Measurements from ENCODE around the gene FGF9. TPM values are rescaled to one million over a fixed set of nuclear protein-coding genes. Genes with fewer than 3 reads are reported as not detected.

Gene FGF9
- total and polyA plus RNA-seq, 2 of the 8 experiments (the other 6 are each of a cell fraction or from before 2014, with no cell fraction given) = 0.02 TPM; not detected in 1

GRCh38 chr13:21752501-21752900, 81.6 kb downstream of the FGF9 start:
- no peaks in the 10 kb centered on the region for H3K79me2 ChIP-seq (ENCODE audit: control insufficient read depth in 1 of 2, insufficient read depth in 2 of 2, low read length in 2 of 2)
- no peaks in the 10 kb centered on the region for H3K9me3 ChIP-seq (ENCODE audit: insufficient read depth in 2 of 2, low read depth in 1 of 2, low read length in 1 of 2)
- no peaks in the 10 kb centered on the region for H3K23me2 ChIP-seq (ENCODE audit: low read depth, low read length)
- H3K4me3 ChIP-seq (ENCODE audit: extremely low read depth in 1 of 4, insufficient read depth in 2 of 4, low read depth in 3 of 4, low read length in 4 of 4) = no peak overlapping the region
- H3K36me3 ChIP-seq (ENCODE audit: control insufficient read depth in 2 of 4, insufficient read depth in 4 of 4, low read length in 3 of 4) = no peaks in the 10 kb centered on the region
- ChIA-PET CTCF (ENCODE audit: partially characterized antibody) (no interaction called here), POLR2A (ENCODE audit: partially characterized antibody) (no interaction called here)
- no peak overlapping the region for H3K14ac ChIP-seq (ENCODE audit: insufficient read length)
- no peak overlapping the region for H2AFZ ChIP-seq (ENCODE audit: low read length)
- H3K23ac ChIP-seq (ENCODE audit: insufficient read length) = no peak overlapping the region
- H2AK5ac ChIP-seq (ENCODE audit: low read depth, low read length) = no peak overlapping the region
- no peaks in the 10 kb centered on the region for H4K20me1 ChIP-seq (replicated peaks in 1 of 2; ENCODE audit: control insufficient read depth in 1 of 2, insufficient read depth in 2 of 2, low read length in 2 of 2)
- no peak overlapping the region for H3K9ac ChIP-seq (replicated peaks in 1 of 4; ENCODE audit: extremely low read depth in 1 of 4, low read depth in 3 of 4, low read length in 3 of 4)
- no peak overlapping the region for H4K8ac ChIP-seq (ENCODE audit: extremely low read depth, insufficient read depth, low read length)
- no peak overlapping the region for H3K4me2 ChIP-seq (ENCODE audit: insufficient read depth in 1 of 2, low read depth in 2 of 2, low read length in 2 of 2)
- no peak overlapping the region for H2BK12ac ChIP-seq (ENCODE audit: low read depth, low read length)
- no peak overlapping the region for H2BK15ac ChIP-seq (ENCODE audit: low read length)
- H2BK120ac ChIP-seq (replicated peaks; ENCODE audit: low read depth, low read length) = no peak overlapping the region
- no peak for TF ChIP-seq BRCA1 (IDR thresholded peaks at IDR 0.05; ENCODE audit: low read depth, low read length)
- TF ChIP-seq POU5F1 (IDR thresholded peaks at IDR 0.05; ENCODE audit: low read depth, low read length) = no peak
- no peak for TF ChIP-seq TEAD4 (IDR thresholded peaks at IDR 0.05; ENCODE audit: low read depth, low read length)
- no peak for TF ChIP-seq YY1 (IDR thresholded peaks at IDR 0.05; ENCODE audit: low read depth, low read length)
- no peak for TF ChIP-seq SIRT6 (IDR thresholded peaks at IDR 0.05; ENCODE audit: low read length)
- TF ChIP-seq TAF7 (optimal IDR thresholded peaks at IDR 0.05; ENCODE audit: borderline replicate concordance, low read depth, low read length) = no peak
- no peak for TF ChIP-seq RBBP5 (IDR thresholded peaks at IDR 0.05; ENCODE audit: borderline replicate concordance, low read depth, low read length)
- no peak for TF ChIP-seq ZNF274 (IDR thresholded peaks at IDR 0.05; ENCODE audit: borderline replicate concordance, extremely low read depth, low read length)
- TF ChIP-seq, protein P1, sequence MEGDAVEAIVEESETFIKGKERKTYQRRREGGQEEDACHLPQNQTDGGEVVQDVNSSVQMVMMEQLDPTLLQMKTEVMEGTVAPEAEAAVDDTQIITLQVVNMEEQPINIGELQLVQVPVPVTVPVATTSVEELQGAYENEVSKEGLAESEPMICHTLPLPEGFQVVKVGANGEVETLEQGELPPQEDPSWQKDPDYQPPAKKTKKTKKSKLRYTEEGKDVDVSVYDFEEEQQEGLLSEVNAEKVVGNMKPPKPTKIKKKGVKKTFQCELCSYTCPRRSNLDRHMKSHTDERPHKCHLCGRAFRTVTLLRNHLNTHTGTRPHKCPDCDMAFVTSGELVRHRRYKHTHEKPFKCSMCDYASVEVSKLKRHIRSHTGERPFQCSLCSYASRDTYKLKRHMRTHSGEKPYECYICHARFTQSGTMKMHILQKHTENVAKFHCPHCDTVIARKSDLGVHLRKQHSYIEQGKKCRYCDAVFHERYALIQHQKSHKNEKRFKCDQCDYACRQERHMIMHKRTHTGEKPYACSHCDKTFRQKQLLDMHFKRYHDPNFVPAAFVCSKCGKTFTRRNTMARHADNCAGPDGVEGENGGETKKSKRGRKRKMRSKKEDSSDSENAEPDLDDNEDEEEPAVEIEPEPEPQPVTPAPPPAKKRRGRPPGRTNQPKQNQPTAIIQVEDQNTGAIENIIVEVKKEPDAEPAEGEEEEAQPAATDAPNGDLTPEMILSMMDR (IDR thresholded peaks at IDR 0.05; ENCODE audit: control extremely low read depth in 1 of 3, insufficient read depth in 1 of 3, low read depth in 1 of 3, low read length in 3 of 3) = no peak
- no peak for TF ChIP-seq POLR2AphosphoS5 (IDR thresholded peaks at IDR 0.05; ENCODE audit: low read depth, low read length)
- no peak for TF ChIP-seq KDM4A (IDR thresholded peaks at IDR 0.05; ENCODE audit: low read depth, low read length, severe bottlenecking)
- no peak for TF ChIP-seq EP300 (IDR thresholded peaks at IDR 0.05; ENCODE audit: borderline replicate concordance in 1 of 2, low read depth in 2 of 2, low read length in 2 of 2)
- no peak for TF ChIP-seq CHD1 (IDR thresholded peaks at IDR 0.05; ENCODE audit: low read depth, low read length)
- H3K18ac ChIP-seq (ENCODE audit: extremely low read depth, low read length) = no peak overlapping the region
- no peaks in the 10 kb centered on the region for H3K79me1 ChIP-seq (ENCODE audit: low read depth, low read length)
- H4K91ac ChIP-seq (replicated peaks; ENCODE audit: insufficient read length, low read length) = no peak overlapping the region
- DNase-seq (ENCODE audit: low read depth in 1 of 2, low spot score in 2 of 2) (no peak), FAIRE-seq (no peak)
- H3K27ac ChIP-seq (ENCODE audit: low read depth, low read length) = no peak overlapping the region
- H3K56ac ChIP-seq (replicated peaks; ENCODE audit: insufficient read length, low read depth, low read length) = no peak overlapping the region
- no peaks in the 10 kb centered on the region for H3K27me3 ChIP-seq (replicated peaks in 1 of 4; ENCODE audit: control insufficient read depth in 3 of 4, extremely low read depth in 1 of 4, insufficient read depth in 3 of 4, low read length in 3 of 4)
- H3K4me1 ChIP-seq (replicated peaks in 1 of 4; ENCODE audit: control insufficient read depth in 3 of 4, insufficient read depth in 4 of 4, low read length in 3 of 4) = peaks cover 0 to 13% (median 1%) of the 10 kb centered on the region in 4 experiments; a peak in 2 of 7 replicates
- no peak overlapping the region for H2BK5ac ChIP-seq (ENCODE audit: low read depth, low read length)
- H2BK20ac ChIP-seq (ENCODE audit: low read length) = no peak overlapping the region
- WGBS, 2 experiments (ENCODE audit: extremely low coverage in 1 of 2, insufficient coverage in 1 of 2, insufficient read length in 1 of 2, insufficient replicate concordance in 2 of 2, low coverage in 1 of 2, low lambda C conversion rate in 2 of 2, missing lambda C conversion rate in 1 of 2) = 100% methylated on average over 1 of the region's 1 CpG; no CpG with 5 or more reads in 1 of the 2 experiments
- no peak overlapping the region for H3K4ac ChIP-seq (replicated peaks; ENCODE audit: insufficient read length, low read depth, low read length)
- no peak overlapping the region for H4K5ac ChIP-seq (ENCODE audit: insufficient read length, low read depth, low read length)

All from H1 (cell line).